ENCODE measurements around the gene DIAPH2. TPM values are rescaled to one million over a fixed set of nuclear protein-coding genes. Genes with fewer than 3 reads are reported as not detected.

DIAPH2 gene
- total RNA-seq, 1 experiment from 2014 or later, result 4.1 TPM

GRCh38 chrX:97628326-97628725 lies 943.7 kb downstream of the DIAPH2 start:
- no peak for DNase-seq (ENCODE audit: low read depth in 1 of 2, low spot score in 2 of 2)
- Histone ChIP-seq H3K4me1 (replicated peaks) (no peaks in the 10 kb centered on the region), H3K9me3 (replicated peaks) (no peaks in the 10 kb centered on the region), H3K36me3 (no peaks in the 10 kb centered on the region), H3K27me3 (replicated peaks) (no peaks in the 10 kb centered on the region), H3K27ac (no peak overlapping the region), H3K4me3 (no peak overlapping the region)

GRCh38 chrX:97628807-97629596 lies 944.4 kb downstream of the DIAPH2 start:
- Histone ChIP-seq H3K27me3 (replicated peaks) (no peaks in the 10 kb centered on the region), H3K27ac (no peak overlapping the region), H3K36me3 (no peaks in the 10 kb centered on the region), H3K4me1 (replicated peaks) (no peaks in the 10 kb centered on the region), H3K9me3 (replicated peaks) (no peaks in the 10 kb centered on the region), H3K4me3 (no peak overlapping the region)
- DNase-seq (ENCODE audit: low read depth in 1 of 2, low spot score in 2 of 2), result no peak

- Histone ChIP-seq H3K4me1 (replicated peaks) (no peaks in the 10 kb centered on the region), H3K27ac (no peak overlapping the region), H3K4me3 (no peak overlapping the region), H3K27me3 (replicated peaks) (no peaks in the 10 kb centered on the region), H3K36me3 (no peaks in the 10 kb centered on the region), H3K9me3 (replicated peaks) (no peaks in the 10 kb centered on the region)
- DNase-seq (ENCODE audit: low read depth in 1 of 2, low spot score in 2 of 2), result no peak
These were observed 944.9 kb downstream of the DIAPH2 start for GRCh38 chrX:97629597-97629985.

DNA sequence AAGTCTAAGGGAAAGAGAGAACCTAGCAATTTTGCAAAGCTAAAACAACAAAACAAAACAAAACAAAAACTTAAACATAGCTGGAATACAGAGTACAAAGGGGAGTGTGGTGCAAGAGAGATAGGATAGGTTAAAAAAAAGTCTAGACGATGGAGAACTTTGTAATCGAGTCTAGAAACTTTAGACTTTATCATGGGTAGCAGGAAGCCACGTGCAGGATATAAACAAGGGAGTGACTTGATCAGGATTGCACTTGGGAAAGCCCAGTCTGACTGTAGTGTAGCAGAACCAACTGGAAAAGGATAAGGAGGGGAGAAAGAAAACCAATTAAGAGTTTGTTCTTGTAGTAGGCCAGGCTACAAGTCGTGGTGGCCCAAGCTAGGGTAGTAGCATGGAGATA lies 949.2 kb downstream of the DIAPH2 start:
- Histone ChIP-seq H3K4me1 (replicated peaks) (no peaks in the 10 kb centered on the region), H3K4me3 (no peak overlapping the region), H3K27ac (no peak overlapping the region), H3K36me3 (no peaks in the 10 kb centered on the region), H3K9me3 (replicated peaks) (no peaks in the 10 kb centered on the region), H3K27me3 (replicated peaks) (no peaks in the 10 kb centered on the region)
- no peak for DNase-seq (ENCODE audit: low read depth in 1 of 2, low spot score in 2 of 2)

DNA sequence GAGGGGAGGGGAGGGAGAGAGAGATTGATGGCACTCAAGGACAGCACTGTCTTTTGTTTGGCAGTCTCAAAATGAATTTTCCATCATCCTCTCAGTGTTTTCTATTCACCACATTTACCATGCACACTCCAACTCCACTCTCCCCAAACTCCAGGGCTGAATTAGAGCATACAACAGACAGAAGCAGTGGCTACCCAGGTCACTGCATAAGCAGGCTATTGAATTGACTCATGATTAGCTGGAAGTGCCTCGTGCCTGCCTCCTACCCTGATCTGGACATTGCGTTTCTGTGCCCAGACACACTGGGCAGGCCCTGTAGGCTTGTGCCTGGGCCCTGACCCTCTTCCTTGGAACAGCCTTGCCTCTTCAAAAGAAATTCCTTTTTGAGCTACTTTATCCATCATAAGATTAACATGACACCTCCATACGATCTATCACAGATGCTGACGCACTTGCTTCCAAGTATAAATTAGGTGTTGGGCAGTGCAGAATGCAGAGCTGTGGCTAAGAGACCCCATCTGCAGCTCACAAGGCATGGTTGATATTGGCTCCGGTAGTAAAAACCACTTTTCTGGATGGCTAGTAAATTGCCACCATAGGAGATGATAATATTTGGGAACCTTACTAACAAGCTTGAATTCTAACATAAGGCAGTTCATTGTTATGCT lies 952.0 kb downstream of the DIAPH2 start:
- DNase-seq (ENCODE audit: low read depth in 1 of 2, low spot score in 2 of 2), result no peak
- no peak overlapping the region for H3K27ac ChIP-seq
- no peak overlapping the region for H3K4me3 ChIP-seq
- H3K4me1 ChIP-seq (replicated peaks), result no peaks in the 10 kb centered on the region
- no peaks in the 10 kb centered on the region for H3K27me3 ChIP-seq (replicated peaks)
- H3K9me3 ChIP-seq (replicated peaks), result no peaks in the 10 kb centered on the region
- no peaks in the 10 kb centered on the region for H3K36me3 ChIP-seq

DNA sequence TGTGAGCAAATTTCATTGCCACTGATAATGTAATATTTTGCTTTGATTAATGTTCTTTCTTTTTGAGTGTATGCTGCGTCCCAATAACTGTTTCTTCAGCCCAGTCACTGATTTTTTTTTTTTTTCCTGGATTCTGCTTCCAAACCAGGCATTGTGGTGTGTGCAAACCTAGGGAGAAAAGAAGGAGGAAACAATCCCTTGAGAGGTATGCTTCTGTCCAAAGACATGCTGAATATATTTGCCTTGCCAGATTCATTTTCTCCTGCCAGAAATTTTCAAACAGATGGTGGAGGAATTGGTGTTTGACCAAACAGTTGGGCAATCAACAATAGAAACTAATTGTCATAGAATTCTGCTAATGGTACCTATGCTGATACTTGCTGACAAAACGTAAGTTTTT lies 952.6 kb downstream of the DIAPH2 start:
- H3K4me1 ChIP-seq (replicated peaks), result no peaks in the 10 kb centered on the region
- DNase-seq (ENCODE audit: low read depth in 1 of 2, low spot score in 2 of 2), result no peak
- H3K4me3 ChIP-seq, result no peak overlapping the region

DNA sequence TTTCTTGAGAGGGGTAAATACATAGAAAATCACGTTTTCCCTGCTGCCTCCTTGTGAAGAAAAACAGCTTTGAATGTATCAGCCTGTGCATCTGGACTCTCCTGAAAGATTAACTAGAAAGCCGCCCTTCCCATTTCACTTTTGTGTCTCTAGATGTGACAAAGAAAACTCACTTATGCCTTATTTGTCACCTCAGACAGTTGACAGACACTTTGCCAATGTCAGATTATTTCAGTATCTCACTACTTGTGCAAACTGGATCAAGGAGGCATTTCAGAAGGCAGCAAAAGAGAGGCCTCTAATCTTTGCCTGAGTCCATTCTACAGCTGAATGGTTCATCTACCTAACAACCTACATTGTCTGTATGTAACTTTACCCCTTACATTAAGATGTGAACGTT lies 954.0 kb downstream of the DIAPH2 start:
- no peak overlapping the region for H3K27ac ChIP-seq
- H3K36me3 ChIP-seq, result no peaks in the 10 kb centered on the region
- H3K9me3 ChIP-seq (replicated peaks), result no peaks in the 10 kb centered on the region
- H3K27me3 ChIP-seq (replicated peaks), result no peaks in the 10 kb centered on the region
- H3K4me3 ChIP-seq, result no peak overlapping the region
- DNase-seq (ENCODE audit: low read depth in 1 of 2, low spot score in 2 of 2), result no peak
- H3K4me1 ChIP-seq (replicated peaks), result no peaks in the 10 kb centered on the region

More for the DNA sequence above, 952.6 kb downstream of the DIAPH2 start:
- Histone ChIP-seq H3K27me3 (replicated peaks) (no peaks in the 10 kb centered on the region), H3K9me3 (replicated peaks) (no peaks in the 10 kb centered on the region), H3K36me3 (no peaks in the 10 kb centered on the region), H3K27ac (no peak overlapping the region)

DNA sequence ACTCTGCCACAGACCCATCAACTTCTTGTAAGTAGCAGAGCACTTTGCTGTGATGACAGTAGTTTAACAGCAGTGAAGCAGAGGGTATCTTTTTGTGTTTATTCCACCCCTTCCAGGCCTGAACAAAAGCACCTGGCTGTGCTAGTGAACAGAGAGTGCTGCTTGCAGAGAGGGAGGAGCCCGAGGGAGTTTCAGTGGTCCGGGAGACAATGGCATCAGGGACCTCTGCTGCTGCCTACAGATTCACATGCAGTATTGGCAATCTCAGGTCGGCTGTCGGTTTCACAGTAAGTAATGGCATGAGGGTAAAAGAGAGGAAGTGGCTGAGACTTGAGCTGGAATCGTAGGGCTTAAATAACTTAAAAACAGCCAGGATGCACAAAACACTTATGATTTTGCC lies 954.9 kb downstream of the DIAPH2 start:
- H3K9me3 ChIP-seq (replicated peaks), result no peaks in the 10 kb centered on the region
- no peak for DNase-seq (ENCODE audit: low read depth in 1 of 2, low spot score in 2 of 2)
- no peak overlapping the region for H3K4me3 ChIP-seq
- H3K27me3 ChIP-seq (replicated peaks), result no peaks in the 10 kb centered on the region
- no peaks in the 10 kb centered on the region for H3K36me3 ChIP-seq
- H3K27ac ChIP-seq, result no peak overlapping the region
- H3K4me1 ChIP-seq (replicated peaks), result no peaks in the 10 kb centered on the region

Other genes with a start within 250 kb of the DIAPH2 start
- 0.16 and 0.29 TPM in 2 replicates for gene RPA4, start 199.1 kb downstream of the DIAPH2 start, total RNA-seq (2014; rRNA removed; shearing (Covaris generic))

Measured in SJSA1 (cell line).